Thyroid gland (tissue), 4 donors: ENCODE results near the gene PABPC3. TPM values are rescaled to one million over a fixed set of nuclear protein-coding genes. Genes with fewer than 3 reads are reported as not detected.

ENCODE experiments used
- DNase-seq, 2 donors: peaks; one replicate each; pipeline ENCODE4 v3.0.0-alpha.2; 2019
- H3K27ac ChIP-seq, 3 donors: fragments of 200-600 bp; sonication (generic); 1 replicate in 2 of 3; 2 replicates in 1 of 3; pipeline ENCODE4 v1.5.1; 2016 to 2019; ENCODE audit warnings: mild to moderate bottlenecking in 1 of 3, moderate library complexity in 1 of 3
- H3K27me3 ChIP-seq: fragments of 200-600 bp; sonication (generic); one replicate; pipeline ENCODE4 v1.5.1; 2019
- H3K36me3 ChIP-seq, 2 donors: fragments of 200-600 bp; sonication (generic); one replicate each; pipeline ENCODE4 v1.5.1; 2016 to 2019
- H3K4me1 ChIP-seq, 2 donors: fragments of 200-600 bp; sonication (generic); one replicate each; pipeline ENCODE4 v1.5.1; 2017 to 2019
- H3K4me3 ChIP-seq, 3 donors: fragments of 200-600 bp; sonication (generic); replicated peaks in 1 of 3; 1 replicate in 2 of 3; 2 replicates in 1 of 3; pipeline ENCODE4 v1.5.1; 2016; ENCODE audit warnings: mild to moderate bottlenecking in 1 of 3
- H3K9me3 ChIP-seq: fragments of 200-600 bp; sonication (generic); one replicate; pipeline ENCODE4 v1.5.1; 2017
- CTCF ChIP-seq, 6 experiments: fragments of 200-600 bp in 3 of 6; fragments of 450-650 bp in 3 of 6; sonication (generic) in 3 of 6; IDR thresholded peaks; one replicate each; pipeline ENCODE4 v1.5.1; 2016 to 2019; ENCODE audit warnings: antibody characterized with exemption in 6 of 6, mild to moderate bottlenecking in 2 of 6, inconsistent platforms in 1 of 6, moderate library complexity in 1 of 6
- POLR2A ChIP-seq, 2 donors: fragments of 450-650 bp; IDR thresholded peaks; one replicate each; pipeline ENCODE4 v1.6.1; 2017; ENCODE audit warnings: antibody characterized with exemption in 2 of 2, mild to moderate bottlenecking in 2 of 2, moderate library complexity in 1 of 2
- WGBS, 2 donors: methylation state at CpG; one replicate each; pipeline ENCODE4 v1.1.5; 2017; 5-methylcytosine and 5-hydroxymethylcytosine counted together
- intact Hi-C: fragments of 100-400 bp; cut with DNase I; formaldehyde crosslinking; loops from one replicate; pipeline ENCODE4 v1.15.1; 2023
- total RNA-seq, 4 donors: library from RNA; depleted of rRNA; stranded (reverse); fragments of >200 nt; gene quantifications; one replicate each; pipeline ENCODE4 v1.2.3, GENCODE V29; 2016

PABPC3 gene
- total RNA-seq, 4 donors from 2014 or later, result 0.13 TPM; not detected in 3

- intact Hi-C loops, result no loop called here
- no peak overlapping the region for H3K4me3 ChIP-seq
- DNase-seq, result peak; percentile 14 to 20
- peak; percentile 6 to 49 (median 36) for TF ChIP-seq CTCF (IDR thresholded peaks at IDR 0.05)
- no peak for TF ChIP-seq POLR2A (IDR thresholded peaks at IDR 0.05)
- H3K36me3 ChIP-seq, result no peaks in the 10 kb centered on the region
- no peak overlapping the region for H3K27ac ChIP-seq
- H3K9me3 ChIP-seq, result no peaks in the 10 kb centered on the region
- WGBS, 2 donors, result 38 to 43% methylated on average over 6 of the region's 6 CpGs
- no peaks in the 10 kb centered on the region for H3K4me1 ChIP-seq
- no peaks in the 10 kb centered on the region for H3K27me3 ChIP-seq
Measured at GRCh38 chr13:25085125-25085742, 10.7 kb upstream of the PABPC3 start.

- no peak for DNase-seq
- WGBS, 2 donors, result 70 to 72% methylated on average over 10 of the region's 10 CpGs
- no peaks in the 10 kb centered on the region for H3K27me3 ChIP-seq
- TF ChIP-seq CTCF (IDR thresholded peaks at IDR 0.05) (no peak), POLR2A (IDR thresholded peaks at IDR 0.05) (no peak)
- H3K4me3 ChIP-seq, result no peak overlapping the region
- H3K27ac ChIP-seq, result no peak overlapping the region
- no peaks in the 10 kb centered on the region for H3K4me1 ChIP-seq
- no peaks in the 10 kb centered on the region for H3K9me3 ChIP-seq
- intact Hi-C loops, result no loop called here
- H3K36me3 ChIP-seq, result no peaks in the 10 kb centered on the region
Measured at GRCh38 chr13:25088562-25089221, 7.2 kb upstream of the PABPC3 start.

- H3K27me3 ChIP-seq, result no peaks in the 10 kb centered on the region
- H3K27ac ChIP-seq, result no peak overlapping the region
- no peak overlapping the region for H3K4me3 ChIP-seq
- H3K4me1 ChIP-seq, result peaks cover 0 to 6% of the 10 kb centered on the region in 2 donors
- no peak for DNase-seq
- no peaks in the 10 kb centered on the region for H3K9me3 ChIP-seq
- intact Hi-C loops, result no loop called here
- H3K36me3 ChIP-seq, result no peaks in the 10 kb centered on the region
- 84 to 86% methylated on average over 13 of the region's 13 CpGs for WGBS, 2 donors
- TF ChIP-seq CTCF (IDR thresholded peaks at IDR 0.05), result no peak
- no peak for TF ChIP-seq POLR2A (IDR thresholded peaks at IDR 0.05)
Measured at GRCh38 chr13:25097426-25097825, 1.5 kb downstream of the PABPC3 start.

GRCh38 chr13:25103711-25104110 lies 7.8 kb downstream of the PABPC3 start:
- Histone ChIP-seq H3K27ac (no peak overlapping the region), H3K36me3 (no peaks in the 10 kb centered on the region), H3K4me1 (no peaks in the 10 kb centered on the region), H3K4me3 (no peak overlapping the region), H3K27me3 (no peaks in the 10 kb centered on the region), H3K9me3 (no peaks in the 10 kb centered on the region)
- TF ChIP-seq POLR2A (IDR thresholded peaks at IDR 0.05) (no peak), CTCF (IDR thresholded peaks at IDR 0.05) (no peak)
- 94 to 95% methylated on average over 2 of the region's 2 CpGs for WGBS, 2 donors
- DNase-seq, result no peak
- intact Hi-C loops, result no loop called here

GRCh38 chr13:25109341-25109740 lies 13.4 kb downstream of the PABPC3 start:
- H3K4me3 ChIP-seq, result no peak overlapping the region
- H3K9me3 ChIP-seq, result no peaks in the 10 kb centered on the region
- intact Hi-C loops, result no loop called here
- no peak overlapping the region for H3K27ac ChIP-seq
- no peak for DNase-seq
- no peaks in the 10 kb centered on the region for H3K4me1 ChIP-seq
- no peaks in the 10 kb centered on the region for H3K27me3 ChIP-seq
- WGBS, 2 donors, result 90 to 92% methylated on average over 5 of the region's 5 CpGs
- TF ChIP-seq CTCF (IDR thresholded peaks at IDR 0.05) (no peak), POLR2A (IDR thresholded peaks at IDR 0.05) (no peak)
- H3K36me3 ChIP-seq, result no peaks in the 10 kb centered on the region
